GOT3 (cell line): ENCODE results near the gene RTKN.
"Not testable (repeated sequence)": the region's sequence is repeated elsewhere in the genome, so short reads cannot be mapped to it uniquely, and the experiment has no call there.

Experiments used
- DNase-seq: peaks from one replicate; lab custom pipeline; 2025; ENCODE audit warnings: mixed read lengths; lab: John Stamatoyannopoulos, UW

RTKN gene

GRCh38 chr2:74438248-74438647 lies 3.5 kb downstream of the RTKN start:
- DNase-seq = no peak

DNA sequence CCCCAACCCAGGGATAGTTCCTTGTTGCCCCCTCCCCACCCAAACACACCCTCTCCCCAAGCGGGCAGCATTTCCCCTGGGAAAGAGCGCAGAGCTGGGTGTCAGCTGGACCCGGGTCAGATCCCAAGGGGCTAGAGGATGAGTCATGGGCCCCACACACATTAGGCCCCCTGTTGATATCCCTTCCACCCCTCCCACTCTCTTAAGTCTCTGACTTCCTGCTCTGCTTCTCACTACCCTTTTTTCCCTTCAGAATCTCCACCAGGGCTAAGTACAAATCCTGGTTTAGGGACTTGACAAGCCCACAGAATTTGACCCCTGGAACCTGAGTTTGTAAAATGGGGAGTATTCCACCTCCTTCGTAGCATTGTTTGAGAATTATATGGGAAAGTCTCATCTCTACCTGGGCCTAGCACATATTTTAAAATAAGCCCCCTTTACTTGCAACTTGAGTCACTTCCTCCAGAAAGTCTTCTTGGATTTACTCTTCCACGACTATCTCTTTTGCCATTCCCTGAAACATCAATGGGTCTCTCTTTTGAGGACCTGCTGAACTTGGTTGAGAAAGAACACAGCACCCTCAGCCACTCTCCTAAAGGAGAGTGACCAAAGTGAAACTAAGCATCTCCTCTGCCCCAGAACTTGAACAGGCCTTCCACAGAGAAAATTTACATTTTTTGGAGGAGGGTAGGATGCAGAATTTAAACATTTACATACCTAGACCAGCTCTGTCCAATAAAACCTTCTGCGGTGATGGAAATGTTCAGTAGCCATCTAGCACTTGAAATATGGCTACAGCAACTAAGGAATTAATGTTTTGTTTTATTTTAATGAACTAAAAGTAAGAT lies 4.7 kb downstream of the RTKN start:
- no peak for DNase-seq

DNA sequence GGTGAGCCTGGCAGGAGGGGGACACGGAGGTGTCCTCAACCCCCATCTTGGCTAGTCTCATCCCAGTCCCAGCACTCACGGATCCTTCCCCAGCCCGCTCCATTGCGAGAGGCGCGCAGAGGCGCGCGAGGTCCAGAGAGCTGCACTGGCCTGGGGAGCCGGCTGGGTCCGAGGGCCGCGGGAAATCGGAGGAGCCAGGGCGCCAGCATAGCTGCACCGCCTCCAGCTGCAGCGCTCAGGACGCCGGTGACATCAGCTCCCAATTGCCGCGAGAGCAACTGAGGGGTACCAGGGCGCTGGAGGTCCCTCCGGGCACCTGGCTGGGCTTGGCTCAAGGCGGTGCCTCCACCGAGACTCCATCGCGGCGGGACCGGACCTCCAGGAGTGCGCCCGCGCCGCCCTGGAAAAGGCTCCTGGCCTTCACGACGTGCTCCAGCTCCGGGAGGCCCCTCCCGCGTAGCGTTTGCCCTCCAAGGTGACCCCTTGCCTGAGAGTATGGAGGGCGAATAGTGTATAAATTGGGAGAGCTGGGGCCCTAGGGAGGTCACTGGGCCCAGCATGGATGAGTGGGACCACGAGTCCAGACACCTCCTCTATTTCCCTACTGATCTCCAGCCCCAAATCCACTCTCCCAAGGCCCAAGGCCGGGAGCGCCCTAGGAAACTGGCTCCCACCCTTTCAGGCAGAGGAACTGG lies 5.5 kb downstream of the RTKN start:
- DNase-seq = no peak

DNA sequence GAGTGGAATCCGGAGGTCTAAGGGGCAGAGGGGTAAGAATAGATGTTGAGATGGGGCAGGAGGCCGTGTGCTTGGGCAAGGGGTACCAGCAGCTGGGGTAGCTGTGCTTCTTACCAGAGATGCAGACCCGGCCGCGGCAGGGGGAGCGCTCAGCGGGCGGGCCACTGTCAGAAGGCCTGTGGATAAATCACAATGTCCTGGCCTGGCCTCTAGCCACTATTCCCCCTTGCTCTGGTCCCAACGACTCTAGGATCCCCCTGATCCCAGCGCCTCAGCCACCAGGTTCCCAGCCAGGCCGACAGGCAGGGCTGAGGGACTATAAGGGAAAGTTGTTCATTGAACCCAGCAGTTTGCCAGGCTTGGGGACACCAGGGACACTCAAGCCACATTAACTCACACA lies 11.2 kb downstream of the RTKN start:
- DNase-seq = no peak

DNA sequence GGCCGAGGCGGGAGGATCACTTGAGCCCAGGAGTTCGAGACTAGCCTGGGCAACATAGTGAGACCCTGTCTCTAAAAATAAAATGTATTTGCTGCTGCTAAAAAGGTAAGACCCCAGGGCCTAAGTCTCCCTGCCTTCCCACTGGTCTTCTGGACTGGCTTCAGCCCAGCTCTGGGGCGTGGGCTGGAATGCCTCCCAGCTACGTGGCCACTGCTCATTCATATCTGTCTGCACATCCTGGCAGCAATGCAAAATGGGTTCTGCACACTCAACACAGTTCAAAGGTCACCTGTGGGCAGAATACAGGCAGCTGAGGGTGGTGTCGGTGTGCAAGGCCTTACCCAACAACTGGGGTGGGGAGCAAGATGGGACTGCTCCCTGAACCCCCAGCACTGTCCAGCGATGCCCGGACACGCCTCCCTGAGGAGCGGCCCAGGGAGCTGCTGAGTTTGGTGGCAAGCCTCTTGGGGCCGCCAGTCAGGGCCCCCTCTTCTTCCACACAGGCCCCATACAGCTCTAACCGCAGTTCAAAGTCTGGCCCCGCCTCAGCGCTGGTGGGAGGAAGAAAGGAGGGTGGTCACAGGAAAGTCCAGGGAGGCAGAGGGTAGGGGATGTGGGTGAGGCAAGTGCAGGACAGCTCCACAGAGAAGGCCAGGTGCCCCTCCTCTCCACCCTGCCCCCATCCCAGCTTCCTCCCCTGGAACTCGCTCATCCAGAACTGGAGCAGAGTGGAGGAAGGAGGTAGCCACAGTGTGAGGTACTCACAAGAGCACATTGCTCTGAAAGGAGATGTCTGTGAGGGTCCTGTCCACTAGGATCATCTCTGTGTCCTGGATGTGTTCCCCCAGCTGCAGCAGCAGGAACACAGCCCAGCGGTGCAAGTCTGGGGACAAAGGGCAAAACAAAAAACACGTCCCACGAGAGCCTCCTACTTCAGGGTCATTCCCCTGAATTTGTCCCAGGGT lies 12.0 kb downstream of the RTKN start:
- no peak for DNase-seq

DNA sequence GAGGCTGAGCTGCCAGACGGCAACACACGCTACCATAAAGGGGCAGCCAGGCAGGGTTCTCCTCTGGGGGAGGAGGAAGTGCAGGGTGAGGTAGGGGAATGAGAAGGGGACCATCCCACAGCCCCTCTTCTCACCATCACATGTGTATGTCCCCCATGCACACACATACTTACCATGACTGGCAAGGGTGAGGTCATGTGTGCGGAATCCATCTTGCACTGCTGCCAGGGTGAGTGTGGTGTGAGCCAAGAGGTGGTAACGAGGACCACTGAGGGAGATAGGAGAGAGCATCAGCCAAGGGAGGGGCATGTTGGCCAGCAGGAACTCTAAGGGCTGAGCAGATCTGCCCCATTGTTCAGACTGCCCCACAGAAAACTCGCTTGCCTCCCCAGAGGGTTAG lies 13.1 kb downstream of the RTKN start:
- no peak for DNase-seq

DNA sequence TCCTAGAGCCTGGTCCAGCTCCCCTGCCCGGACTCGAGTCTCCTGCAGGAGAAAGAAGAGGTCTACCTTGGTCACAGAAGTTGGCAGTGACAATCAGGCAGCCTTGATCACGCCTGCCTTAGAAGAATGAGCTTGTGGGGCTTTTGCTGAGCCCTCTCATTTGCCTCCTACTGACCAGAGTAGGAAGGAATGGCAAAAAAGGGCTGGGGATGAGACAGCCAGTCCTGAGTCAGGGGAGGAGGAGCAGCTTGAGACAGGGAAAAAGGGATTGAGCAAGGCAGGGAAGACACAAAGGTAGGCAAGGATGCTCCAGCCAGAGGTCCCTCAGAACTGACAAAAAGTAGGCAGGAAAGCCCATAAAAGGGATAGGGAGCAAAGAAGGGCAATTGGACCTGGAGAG lies 14.2 kb downstream of the RTKN start:
- no peak for DNase-seq

DNA sequence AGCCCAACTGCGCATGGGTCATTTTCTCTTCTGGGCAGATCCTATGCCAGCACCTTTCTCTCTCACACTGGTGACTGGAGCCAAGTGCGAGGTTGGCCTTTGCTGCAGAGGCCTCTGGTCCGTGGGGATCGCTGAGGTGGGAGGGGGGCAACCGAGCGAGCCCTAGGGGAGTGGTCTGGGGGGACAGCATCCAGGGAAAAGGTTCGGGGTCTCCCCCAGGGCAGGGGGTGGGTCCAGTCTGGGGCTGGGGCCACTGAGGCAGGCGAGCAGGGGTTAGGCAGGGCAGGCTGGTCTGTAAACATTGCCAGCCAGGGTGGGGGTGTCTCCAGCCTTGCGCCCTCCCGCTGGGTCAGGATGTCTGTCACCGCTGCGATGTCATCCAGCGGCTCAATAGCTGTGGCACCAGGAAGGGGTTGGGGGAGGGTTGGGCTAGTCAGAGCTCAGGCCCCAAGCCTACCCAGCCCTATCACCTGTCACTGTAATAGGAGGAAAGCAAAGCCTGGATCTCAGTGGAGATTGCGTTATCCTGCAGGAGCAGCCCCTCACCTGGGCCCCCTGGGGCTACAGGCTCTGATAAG lies 15.5 kb downstream of the RTKN start:
- no peak for DNase-seq

GRCh38 chr2:74425523-74425922 lies 16.2 kb downstream of the RTKN start:
- DNase-seq = no peak

GRCh38 chr2:74424995-74425406 lies 16.7 kb downstream of the RTKN start:
- DNase-seq = no peak

- DNase-seq = no peak
Measured at GRCh38 chr2:74424139-74424992, 17.4 kb downstream of the RTKN start.

DNA sequence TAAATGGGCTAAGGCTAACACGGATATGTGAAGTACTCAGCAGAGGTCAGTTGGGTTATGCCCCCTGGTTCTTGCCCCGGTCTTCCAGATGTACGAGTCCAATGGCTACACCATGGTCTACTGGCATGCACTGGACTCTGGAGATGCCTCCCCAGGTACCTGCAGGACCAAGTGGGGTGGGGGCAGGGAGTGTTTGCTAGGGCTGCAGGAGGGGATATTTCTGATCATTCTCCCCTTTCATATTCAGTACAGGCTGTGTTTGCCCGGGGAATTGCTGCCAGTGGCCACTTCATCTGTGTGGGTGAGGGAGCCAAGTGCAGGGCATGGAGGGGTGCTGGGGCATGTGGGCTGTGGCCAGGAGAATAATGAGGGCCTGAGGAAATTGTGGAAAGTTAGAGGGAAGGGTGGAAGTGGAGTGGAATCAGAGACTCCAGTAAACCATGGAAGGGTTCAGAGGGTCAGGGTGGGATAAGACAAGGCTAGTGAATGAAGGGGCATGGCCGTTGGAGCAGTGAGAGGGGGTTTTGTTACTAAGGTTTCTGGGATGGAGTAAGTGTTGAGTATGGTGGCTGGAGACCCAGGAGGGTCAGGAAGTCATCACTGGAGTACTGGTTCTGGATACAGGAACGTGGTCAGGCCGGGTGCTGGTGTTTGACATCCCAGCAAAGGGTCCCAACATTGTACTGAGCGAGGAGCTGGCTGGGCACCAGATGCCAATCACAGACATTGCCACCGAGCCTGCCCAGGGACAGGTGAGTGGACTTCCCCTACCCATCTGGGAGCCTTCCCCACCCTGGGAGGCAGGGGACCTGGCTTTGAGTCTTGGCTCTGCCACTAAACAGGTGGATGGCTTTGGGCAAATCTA lies 18.3 kb downstream of the RTKN start:
- DNase-seq = no peak

DNA sequence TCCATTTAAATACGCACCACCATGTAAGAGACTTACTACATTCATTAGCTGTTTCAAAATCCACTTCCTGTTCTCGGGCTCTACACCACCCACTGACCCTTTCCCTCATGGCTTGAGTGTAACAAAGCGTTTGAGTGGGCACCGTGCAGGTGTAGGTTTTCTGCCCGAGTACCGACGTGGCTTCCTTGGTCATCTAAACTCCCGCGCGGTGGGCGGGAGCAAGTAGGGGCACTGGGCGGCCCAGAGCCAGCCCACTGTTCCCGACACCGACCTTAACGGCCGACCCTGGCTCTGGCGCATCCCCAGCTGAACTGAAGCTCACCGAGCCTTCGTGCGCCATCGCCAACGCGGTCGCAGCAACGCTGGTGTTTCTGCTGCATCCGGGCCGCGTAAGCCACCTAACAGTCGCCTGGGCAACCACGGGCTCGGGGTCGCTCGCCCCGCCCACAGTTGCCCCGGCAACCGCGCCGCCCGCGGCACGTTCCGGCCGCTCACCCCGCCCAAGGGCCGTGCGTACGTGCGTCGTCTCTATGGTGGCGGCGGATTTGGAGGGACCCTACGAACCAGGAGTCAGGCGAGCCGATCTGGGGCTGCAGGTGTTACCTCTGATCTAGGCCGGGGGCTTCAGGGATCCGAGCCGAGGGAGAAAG lies 20.4 kb downstream of the RTKN start, which contains the start of the genes C2orf81 and WDR54:
C2orf81 (minus strand) TSS at position 399 of the 650 bp plus-strand sequence; CDS start at position 340, 59 bp downstream.
WDR54 (plus strand) TSS at position 510 of the 650 bp plus-strand sequence. CDS start 424 bp downstream, outside the sequence.
- DNase-seq = peak; percentile 68

GRCh38 chr2:74420443-74421103 lies 21.2 kb downstream of the RTKN start:
- not testable (repeated sequence) for DNase-seq

- DNase-seq = no peak
Measured at GRCh38 chr2:74420006-74420405, 21.7 kb downstream of the RTKN start.

DNA sequence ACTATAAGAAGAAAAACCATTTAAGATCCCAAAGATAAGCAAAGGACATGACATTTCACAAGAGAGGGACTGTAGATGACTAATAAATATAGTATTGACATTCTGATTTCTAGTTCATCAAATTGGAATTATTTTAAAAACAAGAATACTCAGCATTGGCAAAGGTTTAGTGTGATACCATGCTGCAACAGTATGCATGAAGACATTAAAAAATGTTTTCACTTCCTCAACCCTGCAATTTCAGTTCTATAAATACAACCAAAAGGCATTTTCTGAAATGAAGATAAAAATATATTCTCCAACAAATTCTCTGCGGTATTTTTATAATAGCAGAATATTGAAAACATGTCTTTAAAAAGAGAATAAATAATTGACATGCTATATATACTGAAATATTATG lies 22.4 kb downstream of the RTKN start:
- no peak for DNase-seq

DNA sequence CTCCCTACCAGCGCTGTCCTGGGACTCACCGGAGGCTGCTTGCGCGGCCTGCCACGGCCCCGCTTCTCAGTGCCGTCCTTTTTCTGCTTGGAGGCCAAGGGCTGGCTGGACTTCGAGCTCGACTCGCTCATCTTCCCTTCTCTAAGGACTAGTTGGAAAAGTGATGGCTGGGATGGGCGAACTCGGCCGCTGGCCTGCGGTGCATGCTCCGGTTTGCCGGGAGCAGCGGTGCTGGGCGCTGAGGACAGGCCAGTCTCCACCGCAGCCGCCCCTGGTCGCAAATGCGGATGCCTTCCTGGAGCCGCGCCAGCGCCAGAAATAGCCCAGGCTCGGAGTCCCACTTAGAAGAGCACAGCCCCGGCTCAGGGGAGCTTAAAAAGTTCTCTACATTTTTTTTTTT lies 23.4 kb downstream of the RTKN start:
- no peak for DNase-seq

DNA sequence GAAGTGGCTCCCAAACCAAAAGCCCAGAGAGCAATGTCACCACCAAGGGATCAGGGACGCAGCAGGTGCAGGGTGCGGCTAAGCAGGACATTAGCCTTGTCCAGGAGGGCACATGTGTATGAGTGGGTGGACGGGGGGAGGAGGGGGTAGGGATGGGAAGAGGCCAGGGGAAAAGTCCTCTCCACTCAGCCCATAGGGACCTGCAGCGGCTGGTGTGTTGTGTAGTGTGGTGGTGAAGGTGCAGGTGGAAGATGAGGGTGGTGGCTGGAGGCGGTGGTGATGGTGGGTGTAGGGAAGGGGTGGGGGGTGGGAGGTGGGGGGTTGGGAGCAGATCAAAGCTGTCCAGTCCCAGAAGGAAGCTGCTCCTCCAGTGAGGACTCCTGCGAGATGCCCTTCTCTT lies 24.0 kb downstream of the RTKN start:
- DNase-seq = no peak

DNA sequence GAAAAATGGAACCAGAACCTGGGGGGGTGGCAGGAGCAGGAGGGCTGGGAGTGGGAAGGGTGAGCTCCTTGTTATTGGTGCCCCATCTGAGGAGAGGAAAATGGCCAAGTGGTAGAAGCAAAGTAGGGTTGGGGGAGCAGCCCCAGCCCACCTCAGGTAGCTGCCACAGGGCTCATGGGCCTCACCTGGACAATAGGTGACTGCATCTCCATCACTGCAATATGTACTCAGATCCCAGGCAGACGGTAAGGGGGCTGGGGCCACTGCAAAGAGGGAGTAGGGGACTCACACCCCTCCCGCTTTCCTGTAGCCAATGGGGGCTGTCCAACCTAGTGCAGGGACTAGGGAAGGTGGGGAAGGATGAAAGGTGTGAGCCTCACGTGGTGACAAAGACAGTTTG lies 24.5 kb downstream of the RTKN start:
- DNase-seq = no peak
